Adipocyte (in vitro differentiated cells): ENCODE measurements around the gene CDKN2B-AS1.

Experiments used
- DNase-seq: peaks from one replicate; pipeline ENCODE4 v3.0.0-alpha.2; 2015; ENCODE audit warnings: low read depth
- H3K27me3 ChIP-seq: replicated peaks from 2 replicates; pipeline ENCODE4 v1.7.0; 2013; ENCODE audit warnings: mild to moderate bottlenecking, low read length, moderate library complexity; ENCODE audit not compliant: control insufficient read depth, insufficient read depth
- H3K36me3 ChIP-seq: 2 replicates; pipeline ENCODE4 v1.7.0; 2013; ENCODE audit warnings: low read length, mild to moderate bottlenecking, moderate library complexity; ENCODE audit not compliant: control insufficient read depth, insufficient read depth, severe bottlenecking
- H3K4me1 ChIP-seq: 2 replicates; pipeline ENCODE4 v1.7.0; 2013; ENCODE audit warnings: mild to moderate bottlenecking, low read length, moderate library complexity; ENCODE audit not compliant: control insufficient read depth, insufficient read depth
- H3K4me3 ChIP-seq: 2 replicates; pipeline ENCODE4 v1.7.0; 2013; ENCODE audit warnings: mild to moderate bottlenecking, low read length, moderate library complexity
- H3K9ac ChIP-seq: 2 replicates; pipeline ENCODE4 v1.7.0; 2013; ENCODE audit warnings: mild to moderate bottlenecking, low read length, moderate library complexity
- H3K9me3 ChIP-seq: 2 replicates; pipeline ENCODE4 v1.7.0; 2013; ENCODE audit warnings: mild to moderate bottlenecking, low read length, moderate library complexity; ENCODE audit not compliant: control insufficient read depth

CDKN2B-AS1 gene

GRCh38 chr9:22067196-22067595 is 72.6 kb downstream of the CDKN2B-AS1 start:
- Histone ChIP-seq H3K4me3 (no peak overlapping the region), H3K9ac (no peak overlapping the region), H3K36me3 (no peaks in the 10 kb centered on the region), H3K9me3 (no peaks in the 10 kb centered on the region), H3K27me3 (no peaks in the 10 kb centered on the region), H3K4me1 (no peaks in the 10 kb centered on the region)
- peak; percentile 9 for DNase-seq

GRCh38 chr9:22068369-22068768 is 73.8 kb downstream of the CDKN2B-AS1 start:
- no peak overlapping the region for H3K9ac ChIP-seq
- no peak overlapping the region for H3K4me3 ChIP-seq
- no peaks in the 10 kb centered on the region for H3K27me3 ChIP-seq
- no peaks in the 10 kb centered on the region for H3K36me3 ChIP-seq
- H3K9me3 ChIP-seq: no peaks in the 10 kb centered on the region
- H3K4me1 ChIP-seq: no peaks in the 10 kb centered on the region
- DNase-seq: no peak

GRCh38 chr9:22073349-22073748 is 78.8 kb downstream of the CDKN2B-AS1 start:
- Histone ChIP-seq H3K4me3 (no peak overlapping the region), H3K9ac (no peak overlapping the region), H3K9me3 (no peaks in the 10 kb centered on the region), H3K4me1 (peaks cover 6% of the 10 kb centered on the region), H3K36me3 (no peaks in the 10 kb centered on the region), H3K27me3 (no peaks in the 10 kb centered on the region)
- DNase-seq: no peak

- DNase-seq: no peak
- no peak overlapping the region for H3K9ac ChIP-seq
- H3K9me3 ChIP-seq: no peaks in the 10 kb centered on the region
Measured at GRCh38 chr9:22078081-22078480, 83.5 kb downstream of the CDKN2B-AS1 start.

GRCh38 chr9:22079873-22080341 is 85.3 kb downstream of the CDKN2B-AS1 start:
- DNase-seq: peak; percentile 76
- H3K36me3 ChIP-seq: no peaks in the 10 kb centered on the region
- no peaks in the 10 kb centered on the region for H3K9me3 ChIP-seq
- peak overlapping the region; percentile 58 for H3K9ac ChIP-seq
- H3K27me3 ChIP-seq: no peaks in the 10 kb centered on the region
- H3K4me3 ChIP-seq: peak overlapping the region; percentile 49
- peaks cover 49% of the 10 kb centered on the region for H3K4me1 ChIP-seq

More at GRCh38 chr9:22078081-22078480, 83.5 kb downstream of the CDKN2B-AS1 start:
- no peaks in the 10 kb centered on the region for H3K36me3 ChIP-seq
- H3K4me1 ChIP-seq: peaks cover 38% of the 10 kb centered on the region
- no peak overlapping the region for H3K4me3 ChIP-seq
- no peaks in the 10 kb centered on the region for H3K27me3 ChIP-seq

GRCh38 chr9:22084336-22085035 is 89.9 kb downstream of the CDKN2B-AS1 start:
- Histone ChIP-seq H3K36me3 (no peaks in the 10 kb centered on the region), H3K9me3 (no peaks in the 10 kb centered on the region), H3K4me3 (peak overlapping the region; percentile 48), H3K27me3 (no peaks in the 10 kb centered on the region), H3K4me1 (peaks cover 56% of the 10 kb centered on the region), H3K9ac (peak overlapping the region; percentile 53)
- DNase-seq: peak; percentile 89

GRCh38 chr9:22088053-22088716 is 93.6 kb downstream of the CDKN2B-AS1 start:
- H3K9me3 ChIP-seq: no peaks in the 10 kb centered on the region

GRCh38 chr9:22088717-22089061 is 94.1 kb downstream of the CDKN2B-AS1 start:
- H3K9ac ChIP-seq: no peak overlapping the region
- DNase-seq: no peak

More at GRCh38 chr9:22088053-22088716, 93.6 kb downstream of the CDKN2B-AS1 start:
- H3K36me3 ChIP-seq: no peaks in the 10 kb centered on the region
- H3K9ac ChIP-seq: no peak overlapping the region
- peaks cover 33% of the 10 kb centered on the region for H3K4me1 ChIP-seq
- DNase-seq: no peak
- H3K4me3 ChIP-seq: no peak overlapping the region
- no peaks in the 10 kb centered on the region for H3K27me3 ChIP-seq

GRCh38 chr9:22097707-22098106 is 103.1 kb downstream of the CDKN2B-AS1 start:
- H3K9ac ChIP-seq: peak overlapping the region; percentile 63
- peak; percentile 76 for DNase-seq
- peaks cover 38% of the 10 kb centered on the region for H3K4me1 ChIP-seq
- H3K27me3 ChIP-seq: no peaks in the 10 kb centered on the region
- no peak overlapping the region for H3K4me3 ChIP-seq
- no peaks in the 10 kb centered on the region for H3K36me3 ChIP-seq
- no peaks in the 10 kb centered on the region for H3K9me3 ChIP-seq

More at GRCh38 chr9:22088717-22089061, 94.1 kb downstream of the CDKN2B-AS1 start:
- H3K9me3 ChIP-seq: no peaks in the 10 kb centered on the region
- H3K36me3 ChIP-seq: no peaks in the 10 kb centered on the region
- no peaks in the 10 kb centered on the region for H3K27me3 ChIP-seq
- H3K4me1 ChIP-seq: peaks cover 33% of the 10 kb centered on the region
- no peak overlapping the region for H3K4me3 ChIP-seq

GRCh38 chr9:22098643-22099332 is 104.2 kb downstream of the CDKN2B-AS1 start:
- Histone ChIP-seq H3K4me1 (peaks cover 49% of the 10 kb centered on the region), H3K9ac (peak overlapping the region; percentile 63)
- DNase-seq: no peak

GRCh38 chr9:22100626-22101025 is 106.0 kb downstream of the CDKN2B-AS1 start:
- H3K36me3 ChIP-seq: no peaks in the 10 kb centered on the region
- H3K9ac ChIP-seq: no peak overlapping the region
- H3K9me3 ChIP-seq: no peaks in the 10 kb centered on the region
- no peak for DNase-seq
- H3K4me3 ChIP-seq: no peak overlapping the region
- peaks cover 58% of the 10 kb centered on the region for H3K4me1 ChIP-seq
- no peaks in the 10 kb centered on the region for H3K27me3 ChIP-seq

More at GRCh38 chr9:22098643-22099332, 104.2 kb downstream of the CDKN2B-AS1 start:
- no peaks in the 10 kb centered on the region for H3K27me3 ChIP-seq
- no peaks in the 10 kb centered on the region for H3K36me3 ChIP-seq
- no peaks in the 10 kb centered on the region for H3K9me3 ChIP-seq
- H3K4me3 ChIP-seq: peak overlapping the region; percentile 17
